ENCODE data around the gene CHIC2.

DNA sequence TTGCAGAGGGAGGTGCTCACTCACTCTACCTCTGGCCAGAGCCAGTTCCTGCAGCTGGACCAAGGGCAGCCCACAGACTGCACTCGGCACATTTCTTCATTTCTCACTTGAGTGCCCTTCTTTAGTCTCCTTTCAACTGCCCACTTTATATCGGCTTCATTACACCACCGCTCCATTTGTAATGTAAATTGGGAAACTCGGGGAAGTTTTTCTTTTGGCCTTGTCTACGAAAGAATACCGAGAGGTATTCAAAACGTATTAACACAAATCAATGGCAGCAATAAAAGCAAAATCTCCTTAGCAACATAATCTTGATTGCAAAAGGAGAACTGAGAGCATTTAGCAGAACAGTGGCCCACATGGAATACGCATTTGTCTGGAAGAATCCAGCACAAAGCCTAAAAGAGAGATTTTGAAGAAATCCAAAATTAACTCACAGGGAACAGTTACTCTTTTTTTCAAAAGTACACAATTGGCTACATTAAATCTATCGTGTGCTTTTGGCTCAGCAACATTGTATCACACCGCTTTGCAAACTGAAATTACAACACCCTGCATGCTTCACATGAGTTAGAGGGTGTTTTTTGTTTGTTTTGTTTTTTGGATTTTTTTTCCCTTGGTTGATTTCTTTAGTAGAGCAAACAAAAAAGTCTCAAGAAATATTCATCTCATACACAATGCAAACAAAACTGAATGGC is 62.6 kb downstream of the CHIC2 start:
- TF ChIP-seq EZH2 (IDR thresholded peaks at IDR 0.05; ENCODE audit: insufficient read depth, poor library complexity, severe bottlenecking), result no peak
- TF ChIP-seq EZH2phosphoT487 (IDR thresholded peaks at IDR 0.05; ENCODE audit: insufficient read depth, low read depth), result no peak

All from GM23248 (cell line).